ENCODE results near the gene NKX1-1.

- TF ChIP-seq, protein P1, sequence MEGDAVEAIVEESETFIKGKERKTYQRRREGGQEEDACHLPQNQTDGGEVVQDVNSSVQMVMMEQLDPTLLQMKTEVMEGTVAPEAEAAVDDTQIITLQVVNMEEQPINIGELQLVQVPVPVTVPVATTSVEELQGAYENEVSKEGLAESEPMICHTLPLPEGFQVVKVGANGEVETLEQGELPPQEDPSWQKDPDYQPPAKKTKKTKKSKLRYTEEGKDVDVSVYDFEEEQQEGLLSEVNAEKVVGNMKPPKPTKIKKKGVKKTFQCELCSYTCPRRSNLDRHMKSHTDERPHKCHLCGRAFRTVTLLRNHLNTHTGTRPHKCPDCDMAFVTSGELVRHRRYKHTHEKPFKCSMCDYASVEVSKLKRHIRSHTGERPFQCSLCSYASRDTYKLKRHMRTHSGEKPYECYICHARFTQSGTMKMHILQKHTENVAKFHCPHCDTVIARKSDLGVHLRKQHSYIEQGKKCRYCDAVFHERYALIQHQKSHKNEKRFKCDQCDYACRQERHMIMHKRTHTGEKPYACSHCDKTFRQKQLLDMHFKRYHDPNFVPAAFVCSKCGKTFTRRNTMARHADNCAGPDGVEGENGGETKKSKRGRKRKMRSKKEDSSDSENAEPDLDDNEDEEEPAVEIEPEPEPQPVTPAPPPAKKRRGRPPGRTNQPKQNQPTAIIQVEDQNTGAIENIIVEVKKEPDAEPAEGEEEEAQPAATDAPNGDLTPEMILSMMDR (IDR thresholded peaks at IDR 0.05): no peak
- no peak for TF ChIP-seq POLR2A (IDR thresholded peaks at IDR 0.05)
- TF ChIP-seq EP300 (IDR thresholded peaks at IDR 0.05): no peak
These were observed 4.2 kb downstream of the NKX1-1 start for GRCh38 chr4:1402021-1402515.
